ENCODE results near the gene MRPL36.

DNA sequence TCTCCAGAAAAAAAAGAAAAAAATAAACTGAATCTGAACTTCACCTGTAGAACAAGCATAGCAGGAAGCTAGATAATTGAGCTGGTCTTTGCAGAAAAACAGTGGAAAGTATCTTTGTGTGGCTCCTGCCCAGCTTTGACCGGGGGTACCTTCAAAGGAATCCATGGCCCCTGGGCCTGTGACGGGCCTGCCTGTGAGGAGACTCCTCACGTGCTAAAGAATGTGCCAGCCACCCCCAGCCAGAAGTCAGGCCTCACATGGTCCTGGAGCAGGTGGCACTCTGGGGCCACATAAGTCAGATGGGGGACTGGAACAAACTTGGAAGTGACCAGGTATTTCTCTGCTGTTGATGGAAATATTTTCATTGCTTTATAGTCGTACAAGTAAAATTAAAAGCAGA, 5.7 kb upstream of the MRPL36 start:
- TF ChIP-seq CTCF (IDR thresholded peaks at IDR 0.05; ENCODE audit: extremely low read depth in 1 of 2, insufficient read depth in 1 of 2, low read depth in 1 of 2, low read length in 2 of 2) (no peak), EZH2 (IDR thresholded peaks at IDR 0.05; ENCODE audit: borderline replicate concordance, low read depth, low read length, severe bottlenecking) (no peak)

Data from endothelial cell of umbilical vein (primary cell).